H1 (cell line): ENCODE results near the gene OR52B6. TPM values are rescaled to one million over a fixed set of nuclear protein-coding genes. Genes with fewer than 3 reads are reported as not detected.

Experiments used
- CTCF ChIA-PET: fragments of 300-600 bp; sonication (Branson Sonifier 250); formaldehyde crosslinking; loops from one replicate; lab custom pipeline; 2021; ENCODE audit not compliant: partially characterized antibody; lab: Charles Lee
- POLR2A ChIA-PET: fragments of 300-600 bp; sonication (Branson Sonifier 250); formaldehyde crosslinking; loops from one replicate; lab custom pipeline; 2021; ENCODE audit warnings: inconsistent platforms; ENCODE audit not compliant: partially characterized antibody; lab: Charles Lee
- DNase-seq, 2 experiments: peaks; one replicate each; pipeline versions ENCODE4 v3.0.0 to v3.0.0-alpha.2; 2010 to 2022; ENCODE audit warnings: low spot score in 2 of 2, low read depth in 1 of 2, mixed read lengths in 1 of 2
- FAIRE-seq: peaks from 2 replicates; lab custom pipeline; 2011; peaks lifted over from hg19 to GRCh38; lab: Jason Lieb, UNC
- H2AFZ ChIP-seq: 2 replicates; pipeline ENCODE4 v1.8.1; 2012; ENCODE audit warnings: low read length, inconsistent platforms
- H2AK5ac ChIP-seq: 2 replicates; pipeline ENCODE4 v1.6.1; 2013; ENCODE audit warnings: low read depth, low read length
- H2BK120ac ChIP-seq: replicated peaks from 2 replicates; pipeline ENCODE3; 2013; ENCODE audit warnings: low read depth, low read length, inconsistent platforms
- H2BK12ac ChIP-seq: 2 replicates; pipeline ENCODE4 v1.6.1; 2013; ENCODE audit warnings: low read depth, low read length
- H2BK15ac ChIP-seq: 2 replicates; pipeline ENCODE4 v1.6.1; 2013; ENCODE audit warnings: low read length
- H2BK20ac ChIP-seq: 2 replicates; pipeline ENCODE4 v1.6.1; 2013; ENCODE audit warnings: low read length
- H2BK5ac ChIP-seq: 2 replicates; pipeline ENCODE4 v1.6.1; 2013; ENCODE audit warnings: low read depth, low read length
- H3K14ac ChIP-seq: 2 replicates; pipeline ENCODE4 v1.6.1; 2013; ENCODE audit warnings: inconsistent platforms; ENCODE audit not compliant: insufficient read length
- H3K18ac ChIP-seq: 2 replicates; pipeline ENCODE4 v1.6.1; 2013; ENCODE audit warnings: low read length; ENCODE audit errors: extremely low read depth
- H3K23ac ChIP-seq: 2 replicates; pipeline ENCODE4 v1.6.1; 2013; ENCODE audit warnings: inconsistent platforms; ENCODE audit not compliant: insufficient read length
- H3K23me2 ChIP-seq: 2 replicates; pipeline ENCODE4 v1.6.1; 2013; ENCODE audit warnings: low read depth, low read length
- H3K27ac ChIP-seq: 2 replicates; pipeline ENCODE4 v1.6.1; 2011; ENCODE audit warnings: low read depth, low read length, inconsistent platforms
- H3K27me3 ChIP-seq, 4 experiments: replicated peaks in 1 of 4; 1 replicate in 1 of 4; 2 replicates in 3 of 4; pipeline versions ENCODE4 v1.6.1 to v1.8.1; 2011 to 2013; ENCODE audit warnings: low read length in 3 of 4, mild to moderate bottlenecking in 3 of 4, inconsistent platforms in 2 of 4, mixed read lengths in 2 of 4, moderate library complexity in 1 of 4; ENCODE audit not compliant: control insufficient read depth in 3 of 4, insufficient read depth in 3 of 4; ENCODE audit errors: extremely low read depth in 1 of 4
- H3K36me3 ChIP-seq, 4 experiments: 2 replicates each; pipeline versions ENCODE4 v1.6.1 to v1.8.1; 2011 to 2013; ENCODE audit warnings: mild to moderate bottlenecking in 4 of 4, low read length in 3 of 4, moderate library complexity in 2 of 4, control low read depth in 1 of 4, inconsistent platforms in 1 of 4; ENCODE audit not compliant: insufficient read depth in 4 of 4, control insufficient read depth in 2 of 4
- H3K4ac ChIP-seq: replicated peaks from 2 replicates; pipeline ENCODE3; 2013; ENCODE audit warnings: low read length, low read depth, mixed read lengths, inconsistent platforms; ENCODE audit not compliant: insufficient read length
- H3K4me1 ChIP-seq, 4 experiments: replicated peaks in 1 of 4; 1 replicate in 1 of 4; 2 replicates in 3 of 4; pipeline versions ENCODE4 v1.6.1 to v1.8.1; 2011 to 2013; ENCODE audit warnings: low read length in 3 of 4, inconsistent platforms in 2 of 4, mixed read lengths in 1 of 4; ENCODE audit not compliant: insufficient read depth in 4 of 4, control insufficient read depth in 3 of 4
- H3K4me2 ChIP-seq, 2 experiments: 2 replicates each; pipeline versions ENCODE4 v1.6.1 to v1.8.1; 2011 to 2013; ENCODE audit warnings: low read depth in 2 of 2, low read length in 2 of 2, control low read depth in 1 of 2, inconsistent platforms in 1 of 2, mild to moderate bottlenecking in 1 of 2; ENCODE audit not compliant: insufficient read depth in 1 of 2
- H3K4me3 ChIP-seq, 4 experiments: fragments of 200-600, 300-600 bp in 1 of 4; sonication (generic), shearing (Covaris generic), sonication (Bioruptor Twin) in 1 of 4; 2 replicates each; pipeline versions ENCODE4 v1.5.1 to v1.8.1; 2011 to 2016; ENCODE audit warnings: low read length in 4 of 4, low read depth in 3 of 4, control low read depth in 2 of 4, inconsistent platforms in 2 of 4, mild to moderate bottlenecking in 2 of 4, mixed read lengths in 1 of 4, moderate library complexity in 1 of 4; ENCODE audit not compliant: insufficient read depth in 2 of 4; ENCODE audit errors: extremely low read depth in 1 of 4
- H3K56ac ChIP-seq: replicated peaks from 2 replicates; pipeline ENCODE3; 2013; ENCODE audit warnings: low read depth, mild to moderate bottlenecking, mixed read lengths, low read length, inconsistent platforms; ENCODE audit not compliant: insufficient read length
- H3K79me1 ChIP-seq: 2 replicates; pipeline ENCODE4 v1.6.1; 2013; ENCODE audit warnings: low read depth, low read length, control low read depth
- H3K79me2 ChIP-seq, 2 experiments: 2 replicates each; pipeline versions ENCODE4 v1.6.1 to v1.8.1; 2012 to 2013; ENCODE audit warnings: low read length in 2 of 2, mild to moderate bottlenecking in 2 of 2, inconsistent platforms in 1 of 2; ENCODE audit not compliant: insufficient read depth in 2 of 2, control insufficient read depth in 1 of 2
- H3K9ac ChIP-seq, 4 experiments: replicated peaks in 1 of 4; 1 replicate in 1 of 4; 2 replicates in 3 of 4; pipeline versions ENCODE4 v1.6.1 to v1.8.1; 2011 to 2013; ENCODE audit warnings: low read depth in 3 of 4, low read length in 3 of 4, control low read depth in 2 of 4, mild to moderate bottlenecking in 2 of 4, moderate library complexity in 2 of 4, inconsistent platforms in 1 of 4; ENCODE audit errors: extremely low read depth in 1 of 4
- H3K9me3 ChIP-seq, 2 experiments: 2 replicates each; pipeline versions ENCODE4 v1.6.1 to v1.8.1; 2012 to 2013; ENCODE audit warnings: mild to moderate bottlenecking in 2 of 2, moderate library complexity in 2 of 2, control low read depth in 1 of 2, inconsistent platforms in 1 of 2, low read depth in 1 of 2, low read length in 1 of 2, mixed read lengths in 1 of 2; ENCODE audit not compliant: insufficient read depth in 2 of 2
- H4K20me1 ChIP-seq, 2 experiments: replicated peaks in 1 of 2; 2 replicates each; pipeline versions ENCODE3 to v1.8.1; 2011 to 2013; ENCODE audit warnings: inconsistent platforms in 2 of 2, low read length in 2 of 2, mild to moderate bottlenecking in 1 of 2; ENCODE audit not compliant: insufficient read depth in 2 of 2, control insufficient read depth in 1 of 2
- H4K5ac ChIP-seq: 2 replicates; pipeline ENCODE4 v1.6.1; 2013; ENCODE audit warnings: low read length, low read depth, mixed read lengths, inconsistent platforms; ENCODE audit not compliant: insufficient read length
- H4K8ac ChIP-seq: 2 replicates; pipeline ENCODE4 v1.8.0; 2013; ENCODE audit warnings: mild to moderate bottlenecking, moderate library complexity, low read length, inconsistent platforms; ENCODE audit not compliant: insufficient read depth; ENCODE audit errors: extremely low read depth
- H4K91ac ChIP-seq: replicated peaks from 2 replicates; pipeline ENCODE3; 2013; ENCODE audit warnings: low read length, mixed read lengths, inconsistent platforms; ENCODE audit not compliant: insufficient read length
- ATF3 ChIP-seq: IDR thresholded peaks from 2 replicates; pipeline ENCODE4 v1.6.1; 2011; ENCODE audit warnings: low read depth, mild to moderate bottlenecking, low read length; ENCODE audit not compliant: insufficient read depth
- CBX8 ChIP-seq: fragments of 300-800, 300-1000 bp; sonication (generic); IDR thresholded peaks from 2 replicates; pipeline ENCODE4 v1.7.1; 2016; ENCODE audit warnings: low read depth, low read length, borderline replicate concordance
- CTBP2 ChIP-seq: IDR thresholded peaks from 2 replicates; pipeline ENCODE4 v1.7.0; 2011; ENCODE audit warnings: borderline replicate concordance, mild to moderate bottlenecking, moderate library complexity, mixed read lengths, low read length; ENCODE audit not compliant: insufficient read depth, insufficient read length
- E2F6 ChIP-seq: IDR thresholded peaks from 2 replicates; pipeline ENCODE4 v1.6.1; 2012; ENCODE audit warnings: inconsistent platforms
- HDAC2 ChIP-seq, 2 experiments: fragments of 300-600 bp in 1 of 2; sonication (generic) in 1 of 2; IDR thresholded peaks; 2 replicates each; pipeline ENCODE4 v1.6.1; 2011 to 2012; ENCODE audit warnings: low read depth in 2 of 2, low read length in 2 of 2, mild to moderate bottlenecking in 2 of 2, moderate library complexity in 2 of 2, borderline replicate concordance in 1 of 2, inconsistent platforms in 1 of 2
- NRF1 ChIP-seq: IDR thresholded peaks from 2 replicates; pipeline ENCODE4 v1.6.1; 2011; ENCODE audit warnings: mild to moderate bottlenecking, low read depth, low read length, improper control_type of control experiment
- POLR2A ChIP-seq, 2 experiments: IDR thresholded peaks; 1 replicate in 1 of 2; 2 replicates in 1 of 2; pipeline ENCODE4 v1.6.1; 2011; ENCODE audit warnings: low read depth in 2 of 2, low read length in 2 of 2, mild to moderate bottlenecking in 2 of 2; ENCODE audit errors: control extremely low read depth in 1 of 2
- SIRT6 ChIP-seq: IDR thresholded peaks from one replicate; pipeline ENCODE4 v1.7.1; 2012; ENCODE audit warnings: low read length, inconsistent platforms
- WGBS, 2 experiments: shearing (Covaris generic) in 1 of 2; methylation state at CpG; one replicate each; pipeline versions ENCODE4 v1.1.6 to v1.1.7; 2013 to 2015; ENCODE audit warnings: low lambda C conversion rate in 2 of 2, mixed read lengths in 2 of 2, inconsistent platforms in 1 of 2, low coverage in 1 of 2, missing lambda C conversion rate in 1 of 2; ENCODE audit not compliant: insufficient replicate concordance in 2 of 2, insufficient coverage in 1 of 2, insufficient read length in 1 of 2; ENCODE audit errors: extremely low coverage in 1 of 2, missing lambda C conversion rate in 1 of 2; 5-methylcytosine and 5-hydroxymethylcytosine counted together
- polyA plus RNA-seq, 7 experiments: library from polyadenylated mRNA; depleted of rRNA in 3 of 7; stranded (reverse) in 5 of 7; unstranded in 2 of 7; fragments of >200 nt in 5 of 7; fragments of 200-250 nt in 2 of 7; gene quantifications; 1 replicate in 5 of 7; 2 replicates in 1 of 7; 4 replicates in 1 of 7; pipeline versions ENCODE4 v1.2.1 to v1.2.3, GENCODE V29; 2011 to 2013; ENCODE audit warnings: missing spikeins in 2 of 7, mixed read lengths in 2 of 7
- total RNA-seq: library from RNA; stranded (reverse); fragmentation: NEBNext Ultra II Directional; extraction: Animal tissue kit (Norgen Biotek cat#: 25700); gene quantifications from 2 replicates; pipeline ENCODE4 v1.2.1, GENCODE V29; 2021

OR52B6 gene
- total and polyA plus RNA-seq, 2 of the 8 experiments (the other 6 are each of a cell fraction or from before 2014, with no cell fraction given): not detected

GRCh38 chr11:5618807-5619206, 38.1 kb downstream of the OR52B6 start:
- Histone ChIP-seq H3K4me1 (peaks cover 0 to 8% (median 4%) of the 10 kb centered on the region in 4 experiments; a peak in 3 of 7 replicates), H3K27me3 (no peaks in the 10 kb centered on the region), H4K20me1 (no peaks in the 10 kb centered on the region), H3K4me3 (no peak overlapping the region), H2BK12ac (no peak overlapping the region), H3K4ac (no peak overlapping the region), H3K23me2 (no peaks in the 10 kb centered on the region), H3K9me3 (no peaks in the 10 kb centered on the region), H2AFZ (no peak overlapping the region), H3K27ac (no peak overlapping the region), H3K18ac (no peak overlapping the region), H2BK5ac (no peak overlapping the region), H3K9ac (no peak overlapping the region), H3K36me3 (no peaks in the 10 kb centered on the region), H2BK120ac (no peak overlapping the region), H2BK20ac (no peak overlapping the region), H3K23ac (no peak overlapping the region), H4K91ac (no peak overlapping the region), H4K5ac (no peak overlapping the region), H2BK15ac (no peak overlapping the region), H3K56ac (no peak overlapping the region), H3K14ac (no peak overlapping the region), H3K79me1 (no peaks in the 10 kb centered on the region), H2AK5ac (no peak overlapping the region), H3K79me2 (no peaks in the 10 kb centered on the region), H4K8ac (no peak overlapping the region), H3K4me2 (no peak overlapping the region)
- DNase-seq (no peak), FAIRE-seq (no peak)
- no peak for TF ChIP-seq POLR2A (IDR thresholded peaks at IDR 0.05; ENCODE audit: control extremely low read depth in 1 of 2, low read depth in 2 of 2, low read length in 2 of 2)
- TF ChIP-seq ATF3: no peak
- TF ChIP-seq E2F6: no peak
- no peak for TF ChIP-seq CBX8
- TF ChIP-seq SIRT6: no peak
- no peak for TF ChIP-seq HDAC2 (IDR thresholded peaks at IDR 0.05; ENCODE audit: borderline replicate concordance in 1 of 2, low read depth in 2 of 2, low read length in 2 of 2)
- TF ChIP-seq NRF1: no peak
- TF ChIP-seq CTBP2: no peak
- CTCF ChIA-PET: interaction anchor here (0.9 to 2.9 kb wide), 3 partner anchors 9 to 188 kb away, joined by 4 to 15 read pairs (median 6); no protein-coding TSS in a partner anchor
- 87% methylated on average over 3 of the region's 3 CpGs; no CpG with 5 or more reads in 1 of the 2 experiments for WGBS, 2 experiments
- POLR2A ChIA-PET: interaction anchor here (1.0 kb wide), 1 partner anchor 23 kb away, joined by 3 read pairs; the partner anchor contains the start of gene TRIM6
